HG03045 (cell line): ENCODE data around the gene RBKS.

ENCODE experiments used
- ATAC-seq: cut with Tn5 transposase; IDR thresholded peaks from one replicate; pipeline ENCODE4 v1.9.1; 2021; ENCODE audit warnings: mild to moderate bottlenecking, moderate library complexity; ENCODE audit not compliant: unreplicated experiment

Gene RBKS

DNA sequence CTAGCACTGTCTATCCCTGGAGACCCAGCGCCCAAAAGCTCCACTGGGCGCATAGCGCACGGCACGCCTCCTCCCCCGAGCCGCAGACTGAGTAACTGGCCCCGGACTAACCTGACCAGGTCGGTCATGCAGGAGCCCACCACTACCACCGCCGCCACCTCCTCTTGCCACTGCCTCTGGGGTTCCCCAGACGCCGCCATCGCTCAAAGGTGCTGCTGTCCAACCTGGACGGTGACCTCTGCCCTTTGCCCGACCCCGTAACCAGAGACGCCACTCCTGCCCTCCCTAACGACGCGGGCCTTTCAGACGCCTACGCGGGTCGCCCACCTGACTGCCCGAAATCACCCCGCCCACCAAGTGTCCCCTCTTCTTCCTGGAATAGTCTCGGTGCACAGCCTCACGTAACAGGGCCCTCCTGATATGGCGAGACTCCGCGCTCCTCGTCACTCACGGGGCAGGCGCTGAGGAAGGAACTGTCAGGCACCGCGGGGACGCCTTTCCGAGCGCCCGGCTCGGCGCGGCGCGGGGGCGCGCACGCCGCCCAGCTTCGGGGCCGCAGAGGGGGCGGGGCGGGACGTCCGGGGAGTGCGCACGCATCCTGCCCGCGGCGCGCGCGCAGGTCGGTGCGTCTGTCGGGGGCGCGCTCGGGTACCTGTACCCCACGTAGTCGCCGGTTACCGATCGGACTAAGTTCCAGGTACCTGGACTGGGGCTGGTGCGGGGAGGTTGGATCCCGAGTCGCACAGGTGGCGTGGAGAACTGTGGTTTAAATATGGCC is at the start of gene RBKS, which contains the start of gene BABAM2:
Gene RBKS, minus strand, starts transcription at position 242 of the 778 bp plus-strand sequence. Its CDS starts 42 bp downstream, at position 200.
Gene BABAM2, plus strand, starts transcription at position 584 of the 778 bp plus-strand sequence. CDS start 3,828 bp downstream, outside the sequence.
- ATAC-seq: peak; percentile 70

DNA sequence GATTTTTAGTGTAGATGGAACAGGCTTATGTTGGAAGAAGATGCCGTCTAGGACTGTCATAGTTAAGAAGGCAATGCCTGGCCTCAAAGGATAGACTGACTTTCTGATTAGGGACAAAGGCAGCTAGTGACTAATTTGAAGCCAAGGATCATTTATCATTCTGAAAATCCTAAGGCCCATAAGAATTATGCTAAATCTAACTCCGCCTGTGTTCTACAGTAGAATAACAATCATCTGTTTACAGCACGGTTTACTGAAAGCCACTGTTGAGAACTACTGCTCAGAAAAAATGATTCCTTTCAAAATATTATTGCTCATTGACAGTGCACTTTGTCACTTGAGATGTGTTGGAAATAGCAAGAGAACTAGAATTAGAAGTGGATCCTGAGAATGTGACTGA is 44.8 kb upstream of the RBKS start:
- ATAC-seq: no peak

DNA sequence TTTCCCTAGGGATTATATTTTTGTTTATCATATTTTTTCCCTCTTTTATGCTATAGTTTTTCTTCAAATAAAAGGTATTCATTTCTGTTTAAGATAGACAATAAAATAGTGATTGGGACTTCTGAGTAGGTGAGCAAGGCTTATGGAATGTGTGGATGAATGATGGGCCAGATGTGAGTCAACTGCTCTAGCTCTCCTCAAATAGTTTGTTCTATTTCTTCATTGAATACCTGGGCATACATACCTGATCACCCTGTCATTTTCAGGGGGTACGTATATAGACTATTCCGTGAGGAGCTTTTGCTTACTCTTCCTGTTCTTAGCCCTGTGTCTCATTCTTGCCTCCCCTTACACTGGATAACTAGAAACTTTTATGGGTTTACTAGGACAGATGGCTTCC is 42.2 kb upstream of the RBKS start:
- no peak for ATAC-seq

DNA sequence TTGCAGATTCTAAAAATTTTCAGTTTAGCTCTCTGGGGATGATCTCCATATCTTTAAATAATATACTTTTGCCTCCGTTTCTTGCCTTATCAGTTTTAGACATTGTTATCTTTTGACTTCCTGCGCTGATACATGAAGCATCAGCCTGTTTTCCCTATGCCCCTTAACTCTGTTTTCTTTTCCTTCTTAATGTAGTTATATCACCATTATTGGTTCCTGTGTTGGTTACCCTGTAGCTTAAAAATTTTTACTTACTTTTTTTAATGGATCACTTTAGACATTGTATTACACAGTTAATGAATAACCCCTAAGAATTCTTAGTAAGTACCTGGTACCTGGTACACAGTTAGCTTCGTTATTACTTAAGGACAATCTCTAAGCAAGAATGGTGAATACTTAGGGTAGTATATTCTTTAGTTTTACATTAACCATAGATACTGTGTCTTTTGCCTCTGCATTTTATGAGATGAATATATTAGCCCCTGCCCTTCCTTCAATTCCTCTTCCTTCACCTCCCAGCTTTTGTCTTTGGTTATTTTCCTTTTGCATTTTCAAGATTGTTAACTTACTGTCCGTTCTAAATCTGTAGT is 41.3 kb upstream of the RBKS start:
- no peak for ATAC-seq

DNA sequence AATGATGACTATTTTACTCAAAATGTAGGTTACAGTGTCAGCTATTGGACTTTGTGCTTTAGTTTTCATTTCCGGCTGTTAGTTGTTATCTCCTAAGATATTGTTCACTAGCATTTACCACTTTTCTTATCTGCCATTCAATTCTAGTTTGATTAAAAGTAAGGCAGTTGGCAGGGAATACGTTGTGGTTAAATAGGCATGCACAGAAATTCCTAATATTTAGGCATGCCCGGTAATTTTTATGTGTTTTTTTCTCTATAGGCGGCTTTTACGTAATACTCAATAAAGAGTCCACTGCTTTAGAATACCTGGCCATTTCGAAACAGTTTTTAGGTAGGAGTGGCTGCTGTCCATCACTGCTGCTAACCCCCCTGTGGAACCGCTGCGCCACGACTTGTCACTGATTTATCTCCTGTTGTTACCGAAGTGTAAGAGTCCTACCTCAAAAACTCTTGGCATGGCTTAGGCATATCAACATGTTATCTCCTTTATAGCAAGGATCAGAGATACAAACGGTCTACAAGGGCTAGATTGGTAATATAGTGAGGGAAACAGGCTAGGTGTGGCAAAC is 39.8 kb upstream of the RBKS start:
- ATAC-seq: no peak

DNA sequence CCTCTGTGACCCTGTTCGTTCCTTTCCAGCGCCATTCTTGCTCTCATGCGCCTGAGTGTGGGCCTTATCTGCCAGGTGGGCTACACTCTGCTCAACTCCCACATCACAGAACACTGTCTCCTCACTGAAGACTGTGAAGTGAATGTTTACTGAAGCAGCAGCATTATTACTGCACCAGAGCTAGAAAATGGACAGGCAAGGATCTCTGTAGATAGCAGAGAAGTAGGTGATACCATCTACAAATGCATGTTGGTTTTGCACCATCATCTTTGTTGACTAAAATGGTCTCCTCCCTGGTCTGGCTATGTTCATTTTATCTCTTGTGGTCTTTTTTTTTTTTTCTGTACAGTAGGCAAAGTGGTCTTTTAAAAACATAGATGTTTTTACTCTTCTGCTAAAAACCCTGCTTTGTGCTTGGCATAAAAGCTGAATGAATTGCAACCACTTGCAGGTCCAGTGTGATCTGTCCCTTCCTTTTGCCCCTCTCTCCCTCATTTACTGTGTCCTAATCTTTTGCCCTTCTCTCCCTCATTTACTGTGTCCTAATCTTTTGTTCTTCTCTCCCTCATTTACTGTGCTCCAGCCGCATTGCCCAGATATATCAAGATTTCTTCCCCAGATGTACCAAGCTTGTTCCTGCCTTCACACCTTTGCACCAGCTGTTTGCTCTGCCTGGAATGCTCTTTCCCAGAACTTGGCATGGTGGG is 35.7 kb upstream of the RBKS start:
- ATAC-seq: no peak

DNA sequence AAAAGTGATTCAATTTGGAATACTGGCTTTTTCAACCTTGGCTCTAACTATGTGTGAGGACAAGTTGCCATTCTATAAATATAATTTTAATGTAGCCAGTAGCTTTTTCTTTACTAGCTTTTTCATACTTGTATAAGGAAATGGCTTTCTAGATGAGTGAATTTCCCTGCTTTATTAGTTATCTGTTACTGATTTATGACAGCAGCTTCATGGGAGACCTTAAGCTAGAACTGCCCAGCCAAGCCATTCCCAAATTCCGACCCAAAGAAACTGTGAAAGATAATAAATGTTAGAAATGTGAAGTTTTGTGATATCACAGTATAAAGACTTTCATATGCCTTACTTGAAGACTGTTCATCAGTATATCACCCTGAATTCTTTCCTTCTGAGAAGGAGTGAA is 32.7 kb upstream of the RBKS start:
- no peak for ATAC-seq

DNA sequence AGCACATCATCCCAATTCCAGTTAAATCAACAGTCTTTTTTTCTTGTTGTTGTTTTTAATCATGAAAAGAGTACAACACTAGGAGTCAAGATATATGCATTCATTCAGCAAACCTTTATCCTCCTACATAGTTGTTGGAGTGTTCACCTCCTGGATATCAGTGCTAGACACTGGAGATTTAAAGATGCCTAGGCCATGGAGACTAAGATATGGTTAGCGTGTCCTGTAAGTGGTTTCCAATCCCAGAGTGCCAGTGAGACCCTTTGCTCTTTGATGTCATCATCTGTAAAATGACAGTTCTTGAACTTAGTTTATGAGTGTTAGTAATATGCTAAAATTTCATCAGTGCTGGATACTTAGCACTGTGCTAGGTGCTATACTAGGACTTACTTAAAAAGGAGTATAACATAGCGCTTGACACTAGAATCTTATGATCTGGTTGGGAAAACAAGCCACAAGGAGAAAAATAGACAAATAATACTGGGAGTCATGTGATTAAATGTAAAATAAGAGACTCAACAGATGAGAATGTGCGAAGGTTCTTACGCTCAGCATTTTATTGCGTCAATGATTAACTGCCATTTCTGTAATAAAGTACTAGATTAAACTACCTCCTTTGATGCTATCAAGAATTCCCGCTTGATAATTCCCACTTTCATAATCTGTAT is 31.8 kb upstream of the RBKS start:
- no peak for ATAC-seq

DNA sequence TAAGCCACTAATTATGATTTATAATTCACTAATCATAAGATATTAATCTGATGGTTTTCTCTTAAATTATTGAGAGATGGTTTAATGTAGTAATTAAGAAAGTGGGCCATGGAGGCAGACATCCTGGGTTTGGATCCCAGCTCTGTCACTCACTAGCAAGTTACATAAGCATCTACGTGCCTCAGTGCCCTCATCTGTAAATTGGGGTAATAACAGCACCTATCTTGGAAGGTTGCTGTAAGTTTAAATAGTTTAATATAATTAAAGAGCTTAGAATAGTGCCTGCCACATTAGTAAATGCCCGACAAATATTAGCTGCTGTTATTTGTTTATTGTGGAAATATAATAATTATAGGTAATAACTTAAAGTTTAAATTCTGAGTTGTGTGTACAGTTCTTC is 31.2 kb upstream of the RBKS start:
- ATAC-seq: no peak

DNA sequence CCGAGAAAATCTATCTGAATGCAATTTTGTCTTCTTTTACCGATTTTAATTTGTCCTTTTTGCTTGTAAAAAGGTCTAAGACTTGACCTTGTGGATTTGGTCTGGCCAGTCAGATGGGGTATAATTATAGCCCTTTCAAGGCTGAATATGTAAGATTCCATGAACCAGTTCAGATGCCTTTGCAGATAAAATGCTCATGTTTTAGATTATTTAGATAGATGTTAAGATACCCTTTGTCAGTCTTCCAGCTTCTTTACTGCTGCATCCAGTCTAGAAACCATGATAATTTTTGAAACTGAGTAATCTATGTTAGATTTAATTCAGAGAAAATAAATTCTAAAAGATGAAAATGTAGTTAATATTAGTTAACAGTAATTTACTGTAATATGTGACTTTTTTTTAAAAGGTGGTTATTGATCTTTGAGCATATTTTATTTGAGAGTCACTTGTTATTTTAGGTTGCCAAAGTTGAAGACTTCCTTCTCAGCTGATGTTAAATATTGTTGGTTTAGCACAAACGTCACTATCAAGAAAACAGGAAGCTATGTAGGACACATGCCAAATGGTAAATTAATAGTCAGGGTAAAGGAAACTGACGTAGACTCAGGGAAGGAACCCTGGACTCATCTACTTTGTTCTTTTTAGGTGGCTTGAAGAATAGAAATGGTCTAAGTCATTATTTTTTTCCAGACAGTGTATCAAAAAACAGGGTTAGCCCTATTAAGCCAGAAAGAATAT is 30.1 kb upstream of the RBKS start:
- no peak for ATAC-seq

DNA sequence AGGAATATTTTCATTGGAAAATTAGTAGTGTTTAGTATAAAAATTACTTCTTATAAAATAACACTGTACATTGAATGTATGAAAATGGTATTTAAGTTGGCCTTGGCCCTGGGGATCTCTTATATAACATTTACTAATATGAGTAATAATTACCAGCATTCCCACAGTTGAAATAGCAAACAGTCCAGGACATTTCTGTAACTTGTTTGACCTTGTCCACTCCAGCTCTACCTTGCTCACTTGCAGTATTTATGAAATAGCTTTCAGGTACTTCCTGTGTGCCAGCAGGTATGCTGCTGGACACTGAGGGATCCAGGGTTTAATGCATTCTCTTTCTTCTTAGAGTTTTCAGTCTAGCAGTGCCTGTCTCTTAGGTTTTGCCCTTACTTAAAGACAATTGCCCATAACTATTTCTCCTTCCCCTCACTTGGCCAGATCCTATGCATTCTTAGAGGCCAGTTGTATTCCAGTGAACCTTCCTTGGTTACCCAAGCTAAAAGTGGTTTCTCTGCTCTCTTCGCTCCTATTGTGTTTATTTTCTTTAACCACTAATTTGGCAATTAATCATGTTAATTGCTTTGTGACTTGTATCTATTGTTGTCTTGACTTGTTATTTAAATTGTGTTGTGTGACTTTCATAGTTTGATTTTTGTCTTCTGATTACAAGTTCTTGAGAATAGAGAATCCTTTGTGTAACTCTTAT is 26.3 kb upstream of the RBKS start:
- no peak for ATAC-seq

DNA sequence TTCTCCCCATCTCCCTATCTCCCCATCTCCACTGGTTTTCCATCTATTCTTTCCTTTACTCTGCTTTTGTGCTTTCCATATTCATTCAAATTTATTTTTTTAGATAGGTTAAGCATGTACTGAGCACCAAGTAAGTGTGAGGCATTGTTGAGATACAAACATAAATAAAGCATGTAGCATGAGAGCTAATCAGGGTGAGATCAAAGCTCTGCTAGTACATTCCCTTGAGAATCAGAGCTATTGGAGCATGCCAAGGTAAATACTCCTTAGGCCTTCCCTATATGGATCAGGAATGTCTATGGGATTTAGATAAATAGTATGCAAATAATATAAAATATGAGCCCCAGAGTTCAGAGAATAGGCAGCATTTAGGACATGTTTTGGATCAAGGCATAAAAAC is 25.7 kb upstream of the RBKS start:
- no peak for ATAC-seq

DNA sequence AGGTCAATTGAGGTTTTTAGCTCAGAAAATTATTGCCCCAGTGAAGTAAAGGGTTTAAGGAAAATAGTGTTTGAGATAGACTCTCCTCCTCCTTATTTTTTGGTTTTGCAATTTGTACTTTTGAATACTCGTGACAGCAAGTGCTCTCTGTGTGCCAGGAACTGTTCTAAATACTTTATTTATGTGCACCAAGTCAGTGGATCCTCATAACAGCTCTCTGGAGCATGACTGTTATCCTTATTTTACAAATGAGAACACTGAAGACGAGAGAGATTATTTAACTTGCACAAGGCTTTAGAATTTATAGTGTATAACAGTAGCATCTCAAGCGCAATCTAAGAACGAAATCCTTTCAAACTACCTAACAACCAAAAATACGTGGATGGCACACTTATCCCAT is 25.0 kb upstream of the RBKS start:
- no peak for ATAC-seq

DNA sequence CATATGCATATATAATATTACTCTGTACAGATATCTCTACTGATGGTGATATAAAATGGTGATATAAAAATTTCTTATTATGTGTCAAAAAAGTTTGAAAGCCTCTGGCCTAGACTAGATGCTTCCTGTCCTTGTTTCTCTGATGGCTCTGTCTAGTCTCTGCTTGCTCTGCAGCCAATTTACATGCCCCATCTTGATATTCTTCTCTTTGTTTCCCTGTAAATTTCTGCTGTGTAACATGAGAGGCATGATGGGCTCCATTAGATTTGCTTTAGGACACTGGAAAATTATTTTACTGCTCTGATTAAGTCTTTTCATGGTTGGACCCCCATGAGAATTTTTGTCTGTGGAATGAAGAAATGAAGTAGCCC is 24.6 kb upstream of the RBKS start:
- no peak for ATAC-seq

DNA sequence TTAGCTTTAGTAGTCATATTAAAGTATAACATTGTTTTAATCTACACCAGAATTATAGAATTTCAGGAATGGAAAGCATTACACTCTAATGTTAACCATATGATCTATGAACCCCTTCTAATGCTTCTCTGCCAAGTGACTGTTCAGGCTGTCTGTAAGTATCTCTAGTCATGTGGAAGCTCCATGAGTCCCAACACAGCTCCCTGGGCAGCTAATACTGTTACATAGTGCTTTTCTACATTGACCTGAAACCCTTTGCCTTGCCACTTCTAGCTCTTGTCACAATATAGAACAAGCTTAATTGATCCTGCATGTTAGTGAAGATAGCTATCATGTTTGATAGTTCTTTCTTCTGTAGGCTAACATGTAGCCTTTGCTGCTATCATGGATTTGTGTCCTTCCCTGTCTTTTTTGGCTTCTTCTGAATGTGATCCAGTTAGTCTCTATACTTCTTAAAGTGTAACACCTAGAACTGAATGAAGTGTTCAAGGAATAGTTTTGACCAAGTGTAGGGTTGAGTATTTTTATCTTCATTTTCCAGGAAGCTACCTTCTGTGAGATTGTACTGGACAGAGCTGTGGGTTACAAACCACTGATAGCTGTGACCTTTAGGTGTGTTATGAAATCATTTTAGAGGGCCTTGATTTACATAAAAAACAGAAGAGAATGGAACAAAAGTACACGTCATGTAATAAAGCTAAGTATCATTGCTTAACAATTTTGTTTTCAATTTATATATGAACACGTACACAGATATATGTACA is 24.0 kb upstream of the RBKS start:
- ATAC-seq: no peak

DNA sequence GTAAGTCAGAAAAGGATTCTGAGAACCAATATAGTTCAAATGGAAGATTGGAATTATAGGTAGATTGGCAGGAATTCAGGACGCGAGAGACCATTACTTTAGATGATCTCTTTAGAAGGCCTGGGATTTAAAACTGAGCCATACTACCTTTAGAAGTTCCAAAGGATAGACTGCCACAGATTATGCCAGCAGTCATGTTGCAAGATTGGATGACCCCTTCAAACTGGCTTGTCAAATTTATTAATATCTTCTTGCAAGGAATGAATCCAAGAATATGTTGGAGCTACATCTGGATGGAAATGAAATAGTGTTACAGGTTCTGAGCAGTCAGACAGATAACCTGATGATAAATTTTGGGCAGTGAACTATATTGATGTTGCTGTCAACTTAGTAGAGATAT is 22.3 kb upstream of the RBKS start:
- no peak for ATAC-seq

DNA sequence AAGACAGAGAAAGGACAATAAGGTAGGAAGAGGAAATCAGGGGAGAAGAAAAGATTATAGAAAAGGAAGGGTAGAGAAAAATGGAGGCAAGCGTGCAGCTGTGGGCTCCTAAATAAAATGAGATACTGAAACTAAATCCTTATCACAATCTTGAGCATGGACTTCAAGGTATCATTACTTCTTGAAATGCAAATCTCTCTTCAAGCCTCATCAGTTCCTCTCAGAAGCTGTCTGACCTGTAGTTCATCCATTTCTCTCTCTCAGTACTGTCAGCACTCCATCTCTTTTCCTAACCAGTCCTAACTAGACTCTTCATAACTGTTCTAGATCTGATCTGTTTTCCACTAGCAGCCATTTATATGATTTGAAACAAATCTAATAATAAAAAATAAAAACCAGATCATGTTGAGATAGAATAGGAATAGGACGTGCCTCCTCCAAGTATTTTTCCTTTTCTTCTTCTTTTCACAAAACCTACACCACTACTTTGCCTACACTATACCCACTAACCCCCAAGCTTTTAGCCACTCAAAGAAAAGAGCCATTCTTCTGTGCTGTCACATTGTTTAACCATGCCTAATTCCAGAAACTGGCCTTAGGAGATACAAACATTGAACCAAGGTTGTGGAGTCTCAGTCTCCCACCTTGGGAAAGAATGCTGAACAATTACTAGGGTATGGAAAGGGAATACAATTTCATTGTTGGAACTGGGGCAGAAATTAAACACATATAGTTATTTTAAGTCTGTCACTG is 21.4 kb upstream of the RBKS start:
- ATAC-seq: no peak

DNA sequence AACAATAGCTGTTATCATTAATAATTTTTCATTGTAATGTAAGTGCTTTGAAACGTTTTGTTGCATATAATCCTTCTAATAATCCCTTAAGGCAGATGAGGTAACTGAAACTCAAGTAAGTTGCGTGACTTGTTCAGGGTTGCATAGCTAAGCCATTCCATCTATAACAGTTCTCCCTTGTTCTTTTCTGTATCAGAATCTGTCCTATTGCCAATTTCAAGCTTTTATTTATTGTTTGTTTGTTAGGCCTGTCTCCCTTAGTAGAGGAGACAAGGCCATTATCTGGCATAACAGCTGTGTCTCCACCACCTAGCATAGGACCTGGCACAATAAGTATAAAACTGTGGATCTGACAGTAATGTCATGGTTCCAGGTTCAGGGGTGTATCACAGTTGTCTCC is 19.7 kb upstream of the RBKS start:
- no peak for ATAC-seq
